Peyer's patch (tissue), 4 donors: ENCODE data around the gene RNF123.
"Not testable (repeated sequence)": the region's sequence is repeated elsewhere in the genome, so short reads cannot be mapped to it uniquely, and the experiment has no call there.

Source experiments
- POLR2A ChIP-seq, 2 donors: fragments of 450-650 bp; IDR thresholded peaks; one replicate each; pipeline ENCODE4 v1.5.1; 2017; ENCODE audit warnings: antibody characterized with exemption in 2 of 2, mild to moderate bottlenecking in 2 of 2, moderate library complexity in 2 of 2
- TF ChIP-seq, protein P1 (sequence below), 6 experiments: fragments of 450-650 bp in 4 of 6; fragments of 200-600 bp in 2 of 6; sonication (generic) in 1 of 6; IDR thresholded peaks; one replicate each; pipeline ENCODE4 v1.5.1; 2017 to 2019; ENCODE audit warnings: antibody characterized with exemption in 6 of 6, mild to moderate bottlenecking in 3 of 6, moderate library complexity in 1 of 6

DNA sequence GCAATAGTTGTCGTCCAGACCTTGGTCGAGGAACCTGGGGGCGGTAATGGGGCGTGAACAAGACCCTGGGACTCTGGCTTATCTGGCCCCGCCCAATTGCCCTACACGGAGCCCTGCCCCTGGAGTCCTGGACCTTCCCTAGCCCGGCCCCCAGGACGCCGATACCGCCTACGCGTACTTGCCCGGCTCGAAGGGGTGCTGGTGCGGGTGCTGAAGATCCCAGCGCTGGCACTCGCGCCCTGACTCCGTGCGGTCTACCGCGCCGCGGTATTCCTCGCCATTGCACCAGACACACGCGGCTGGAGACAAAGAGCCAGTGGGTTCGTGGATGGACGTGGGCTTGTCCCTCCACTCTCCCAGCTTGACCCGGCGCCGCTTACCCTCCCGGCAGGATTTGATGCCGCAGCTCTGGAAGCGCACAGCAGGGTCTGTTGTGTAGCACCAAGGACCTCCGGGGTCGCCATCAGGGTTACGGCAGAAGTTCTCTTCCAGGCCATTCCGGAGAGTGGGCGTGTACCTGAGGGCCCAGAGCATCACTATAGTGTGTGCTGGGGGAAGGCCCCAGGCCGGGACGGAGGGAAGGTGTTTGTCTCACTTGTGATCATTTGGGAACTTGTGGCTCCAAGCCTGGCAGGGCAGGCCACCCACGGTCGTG, 2.5 kb upstream of the RNF123 start:
- TF ChIP-seq, protein P1, sequence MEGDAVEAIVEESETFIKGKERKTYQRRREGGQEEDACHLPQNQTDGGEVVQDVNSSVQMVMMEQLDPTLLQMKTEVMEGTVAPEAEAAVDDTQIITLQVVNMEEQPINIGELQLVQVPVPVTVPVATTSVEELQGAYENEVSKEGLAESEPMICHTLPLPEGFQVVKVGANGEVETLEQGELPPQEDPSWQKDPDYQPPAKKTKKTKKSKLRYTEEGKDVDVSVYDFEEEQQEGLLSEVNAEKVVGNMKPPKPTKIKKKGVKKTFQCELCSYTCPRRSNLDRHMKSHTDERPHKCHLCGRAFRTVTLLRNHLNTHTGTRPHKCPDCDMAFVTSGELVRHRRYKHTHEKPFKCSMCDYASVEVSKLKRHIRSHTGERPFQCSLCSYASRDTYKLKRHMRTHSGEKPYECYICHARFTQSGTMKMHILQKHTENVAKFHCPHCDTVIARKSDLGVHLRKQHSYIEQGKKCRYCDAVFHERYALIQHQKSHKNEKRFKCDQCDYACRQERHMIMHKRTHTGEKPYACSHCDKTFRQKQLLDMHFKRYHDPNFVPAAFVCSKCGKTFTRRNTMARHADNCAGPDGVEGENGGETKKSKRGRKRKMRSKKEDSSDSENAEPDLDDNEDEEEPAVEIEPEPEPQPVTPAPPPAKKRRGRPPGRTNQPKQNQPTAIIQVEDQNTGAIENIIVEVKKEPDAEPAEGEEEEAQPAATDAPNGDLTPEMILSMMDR (IDR thresholded peaks at IDR 0.05) = not testable (repeated sequence)
- TF ChIP-seq POLR2A (IDR thresholded peaks at IDR 0.05) = not testable (repeated sequence)
